IMR-90 (cell line): Measurements from ENCODE around the gene NT5DC3. TPM values are rescaled to one million over a fixed set of nuclear protein-coding genes. Genes with fewer than 3 reads are reported as not detected.

Source experiments
- ATAC-seq: fragments of 200-7000 bp; cut with Tn5 transposase; 2 replicates; pipeline ENCODE4 v1.9.1; 2020; ENCODE audit warnings: low read depth, mild to moderate bottlenecking, moderate library complexity
- BruUV-seq: library from RNA; stranded (reverse); fragments of 400-500 nt; replicated peaks from 2 replicates; lab custom pipeline; 2021; lab: Mats Ljungman, UMichigan
- CTCF ChIA-PET: fragments of 300-600 bp; formaldehyde crosslinking; extraction: SDS; loops from one replicate; lab custom pipeline; 2021; ENCODE audit warnings: antibody characterized with exemption; lab: Yijun Ruan, JAX
- POLR2A ChIA-PET: fragments of 300-600 bp; sonication (Branson Sonifier 250); formaldehyde crosslinking; loops from one replicate; lab custom pipeline; 2022; ENCODE audit warnings: antibody characterized with exemption; ENCODE audit not compliant: unreplicated experiment; lab: Charles Lee
- DNase-seq: peaks from one replicate; pipeline ENCODE4 v3.0.0; 2013
- H2AFZ ChIP-seq: replicated peaks from 2 replicates; pipeline ENCODE3; 2013; ENCODE audit warnings: low read length, mild to moderate bottlenecking; ENCODE audit not compliant: poor library complexity
- H2AK5ac ChIP-seq: 2 replicates; pipeline ENCODE4 v1.6.1; 2013; ENCODE audit warnings: low read depth, low read length, inconsistent platforms
- H2AK9ac ChIP-seq: replicated peaks from 2 replicates; pipeline ENCODE3; 2013; ENCODE audit warnings: mild to moderate bottlenecking, low read depth, low read length, moderate library complexity; ENCODE audit not compliant: poor library complexity
- H2BK120ac ChIP-seq: 2 replicates; pipeline ENCODE4 v1.6.1; 2013; ENCODE audit warnings: low read depth, low read length, inconsistent platforms
- H2BK15ac ChIP-seq: 3 replicates; pipeline ENCODE4 v1.6.1; 2013; ENCODE audit warnings: low read depth, low read length, inconsistent platforms
- H2BK20ac ChIP-seq: 2 replicates; pipeline ENCODE4 v1.6.1; 2013; ENCODE audit warnings: low read depth, mild to moderate bottlenecking, inconsistent platforms, low read length, moderate library complexity
- H2BK5ac ChIP-seq: 2 replicates; pipeline ENCODE4 v1.6.1; 2013; ENCODE audit warnings: mild to moderate bottlenecking, low read depth, low read length, inconsistent platforms; ENCODE audit not compliant: poor library complexity, severe bottlenecking
- H3K14ac ChIP-seq: replicated peaks from 2 replicates; pipeline ENCODE4 v1.6.1; 2013; ENCODE audit warnings: low read depth, low read length, inconsistent platforms
- H3K18ac ChIP-seq: 2 replicates; pipeline ENCODE4 v1.6.1; 2013; ENCODE audit warnings: low read depth, low read length, control low read depth
- H3K23ac ChIP-seq: 2 replicates; pipeline ENCODE4 v1.6.1; 2013; ENCODE audit warnings: low read depth, low read length, inconsistent platforms
- H3K27ac ChIP-seq: 2 replicates; pipeline ENCODE4 v1.5.1; 2013; ENCODE audit warnings: mild to moderate bottlenecking, control low read depth, low read length; ENCODE audit not compliant: insufficient read depth
- H3K27me3 ChIP-seq: 2 replicates; pipeline ENCODE4 v1.6.1; 2013; ENCODE audit warnings: low read length; ENCODE audit not compliant: control insufficient read depth, insufficient read depth
- H3K36me3 ChIP-seq: 2 replicates; pipeline ENCODE4 v1.6.1; 2013; ENCODE audit warnings: low read length, mixed read lengths; ENCODE audit not compliant: control insufficient read depth, insufficient read depth
- H3K4ac ChIP-seq: 2 replicates; pipeline ENCODE4 v1.6.1; 2013; ENCODE audit warnings: low read depth, low read length, inconsistent platforms
- H3K4me1 ChIP-seq: 2 replicates; pipeline ENCODE4 v1.6.1; 2013; ENCODE audit warnings: low read length, mixed read lengths; ENCODE audit not compliant: control insufficient read depth, insufficient read depth
- H3K4me2 ChIP-seq: 2 replicates; pipeline ENCODE4 v1.6.1; 2013; ENCODE audit warnings: low read depth, mild to moderate bottlenecking, control low read depth, low read length, moderate library complexity
- H3K4me3 ChIP-seq: 2 replicates; pipeline ENCODE4 v1.5.1; 2013; ENCODE audit warnings: low read depth, mild to moderate bottlenecking, control low read depth, low read length, moderate library complexity; ENCODE audit not compliant: insufficient read depth
- H3K56ac ChIP-seq: 2 replicates; pipeline ENCODE4 v1.6.1; 2013; ENCODE audit warnings: low read length, inconsistent platforms; ENCODE audit not compliant: insufficient read depth; ENCODE audit errors: extremely low read depth
- H3K79me1 ChIP-seq, 2 experiments: 2 replicates each; pipeline ENCODE4 v1.6.1; 2013; ENCODE audit warnings: low read length in 2 of 2, inconsistent platforms in 1 of 2, low read depth in 1 of 2
- H3K9ac ChIP-seq: 2 replicates; pipeline ENCODE4 v1.6.1; 2013; ENCODE audit warnings: low read depth, low read length, control low read depth
- H3K9me1 ChIP-seq: 2 replicates; pipeline ENCODE4 v1.6.1; 2013; ENCODE audit warnings: low read length, inconsistent platforms; ENCODE audit not compliant: insufficient read depth
- H3K9me3 ChIP-seq: 2 replicates; pipeline ENCODE4 v1.6.1; 2013; ENCODE audit warnings: low read length; ENCODE audit not compliant: control insufficient read depth, insufficient read depth
- H4K20me1 ChIP-seq: 2 replicates; pipeline ENCODE4 v1.6.1; 2013; ENCODE audit warnings: low read length, inconsistent platforms; ENCODE audit not compliant: insufficient read depth
- H4K5ac ChIP-seq: 2 replicates; pipeline ENCODE4 v1.6.1; 2013; ENCODE audit warnings: mild to moderate bottlenecking, low read depth, low read length, control low read depth
- H4K8ac ChIP-seq, 2 experiments: 2 replicates each; pipeline ENCODE4 v1.6.1; 2013; ENCODE audit warnings: low read depth in 2 of 2, low read length in 2 of 2, control low read depth in 1 of 2, inconsistent platforms in 1 of 2
- H4K91ac ChIP-seq: 2 replicates; pipeline ENCODE4 v1.6.1; 2013; ENCODE audit warnings: low read depth, low read length, inconsistent platforms; ENCODE audit not compliant: insufficient read depth
- BHLHE40 ChIP-seq: fragments of 150-350 bp; IDR thresholded peaks from 2 replicates; pipeline ENCODE4 v1.6.1; 2016; ENCODE audit warnings: mild to moderate bottlenecking, low read depth, low read length
- CEBPB ChIP-seq: IDR thresholded peaks from 2 replicates; pipeline ENCODE4 v1.6.1; 2012; ENCODE audit warnings: low read depth, low read length, improper control_type of control experiment
- CHD1 ChIP-seq: IDR thresholded peaks from 2 replicates; pipeline ENCODE4 v1.6.1; 2012; ENCODE audit warnings: low read depth, low read length, improper control_type of control experiment
- CTCF ChIP-seq: conservative IDR thresholded peaks from 2 replicates; pipeline ENCODE4 v1.5.1; 2012; ENCODE audit warnings: mild to moderate bottlenecking, low read depth, low read length, improper control_type of control experiment
- ELK1 ChIP-seq: fragments of 150-350 bp; IDR thresholded peaks from 2 replicates; pipeline ENCODE4 v1.6.1; 2016; ENCODE audit warnings: low read depth, mild to moderate bottlenecking, low read length, moderate library complexity, borderline replicate concordance
- FOS ChIP-seq: fragments of 150-350 bp; IDR thresholded peaks from 2 replicates; pipeline ENCODE4 v1.6.1; 2016; ENCODE audit warnings: low read depth, low read length
- MAFK ChIP-seq: IDR thresholded peaks from 2 replicates; pipeline ENCODE4 v1.6.1; 2012; ENCODE audit warnings: low read depth, low read length, improper control_type of control experiment
- MAZ ChIP-seq: IDR thresholded peaks from 2 replicates; pipeline ENCODE4 v1.6.1; 2012; ENCODE audit warnings: low read depth, mild to moderate bottlenecking, low read length, improper control_type of control experiment, moderate library complexity, borderline replicate concordance
- MXI1 ChIP-seq: IDR thresholded peaks from 2 replicates; pipeline ENCODE4 v1.6.1; 2012; ENCODE audit warnings: low read depth, mild to moderate bottlenecking, low read length, moderate library complexity, borderline replicate concordance
- NFE2L2 ChIP-seq: fragments of 150-350 bp; IDR thresholded peaks from 2 replicates; pipeline ENCODE4 v1.6.1; 2016; ENCODE audit warnings: low read depth, mild to moderate bottlenecking, low read length
- POLR2A ChIP-seq: IDR thresholded peaks from 2 replicates; pipeline ENCODE4 v1.6.1; 2012; ENCODE audit warnings: mild to moderate bottlenecking, low read depth, low read length
- RAD21 ChIP-seq: IDR thresholded peaks from 2 replicates; pipeline ENCODE4 v1.6.1; 2012; ENCODE audit warnings: low read length, improper control_type of control experiment
- RCOR1 ChIP-seq: IDR thresholded peaks from 2 replicates; pipeline ENCODE4 v1.6.1; 2012; ENCODE audit warnings: mild to moderate bottlenecking, low read length, improper control_type of control experiment; ENCODE audit not compliant: insufficient replicate concordance
- RFX5 ChIP-seq: IDR thresholded peaks from 2 replicates; pipeline ENCODE4 v1.8.0; 2012; ENCODE audit warnings: low read depth, mild to moderate bottlenecking, low read length, moderate library complexity
- SMC3 ChIP-seq: fragments of 150-350 bp; IDR thresholded peaks from 2 replicates; pipeline ENCODE4 v1.6.1; 2016; ENCODE audit warnings: low read depth, mild to moderate bottlenecking, antibody characterized with exemption, low read length, moderate library complexity
- WGBS, 2 experiments: methylation state at CpG; one replicate each; pipeline versions ENCODE4 v1.1.5 to v1.1.7; 2013; ENCODE audit warnings: missing lambda C conversion rate in 2 of 2; ENCODE audit not compliant: insufficient read length in 1 of 2; ENCODE audit errors: extremely low coverage in 2 of 2; 5-methylcytosine and 5-hydroxymethylcytosine counted together
- dilution Hi-C: fragments of 300-500 bp; cut with HindIII; formaldehyde crosslinking; loops from one replicate; pipeline ENCODE4 v1.14.3; 2018; ENCODE audit warnings: low sequenced_read_pairs; ENCODE audit not compliant: unreplicated experiment
- in situ Hi-C: fragments of 300-500 bp; cut with MboI; formaldehyde crosslinking; loops from 3 replicates; pipeline ENCODE4 v1.14.3; 2019; ENCODE audit warnings: low sequenced_read_pairs, inconsistent platforms, mixed read lengths
- intact Hi-C: fragments of 100-400 bp; cut with micrococcal nuclease; formaldehyde crosslinking; loops from 2 replicates; pipeline ENCODE4 v1.10.0; 2022
- polyA plus RNA-seq, 3 experiments: library from polyadenylated mRNA; depleted of rRNA; stranded (reverse); fragments of >200 nt; gene quantifications; 2 replicates each; pipeline ENCODE4 v1.2.3, GENCODE V29; 2012; ENCODE audit warnings: low replicate concordance in 1 of 3
- total RNA-seq: library from RNA; depleted of rRNA; stranded (reverse); fragments of >200 nt; gene quantifications from 2 replicates; pipeline ENCODE4 v1.2.3, GENCODE V29; 2012
- TF ChIP-seq, protein P1 (sequence below): fragments of 150-350 bp; IDR thresholded peaks from 2 replicates; pipeline ENCODE4 v1.6.1; 2017; ENCODE audit warnings: mild to moderate bottlenecking, antibody characterized with exemption, low read length, low read depth

NT5DC3 gene
- total and polyA plus RNA-seq, 2 of the 4 experiments (the other 2 are of a cell fraction): 7.3 to 17.6 TPM

DNA sequence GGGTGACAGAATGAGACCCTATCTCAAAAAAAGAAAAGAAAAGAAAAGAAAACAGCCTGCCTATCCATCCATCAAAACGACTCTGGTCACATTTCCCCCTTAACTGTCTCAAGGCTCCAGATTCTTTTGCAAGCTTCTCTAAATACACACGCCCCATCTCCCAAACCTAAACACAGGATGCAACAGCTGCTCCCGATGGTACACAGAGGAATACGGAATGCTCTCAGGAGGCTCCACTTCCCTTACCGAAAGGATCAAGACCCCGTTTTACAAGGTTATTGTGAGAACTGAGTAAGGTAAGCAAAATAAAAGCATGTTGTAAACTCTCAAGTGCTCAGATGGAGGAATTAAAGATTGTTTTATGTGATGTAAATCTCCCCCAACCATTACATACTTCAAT, 62.3 kb downstream of the NT5DC3 start:
- CTCF ChIA-PET: no interaction called here
- POLR2A ChIA-PET: no interaction called here

More for the DNA sequence above, 62.3 kb downstream of the NT5DC3 start:
- no peak overlapping the region for H3K23ac ChIP-seq
- H2AK9ac ChIP-seq: no peak overlapping the region
- no peak for TF ChIP-seq RAD21
- no peak for TF ChIP-seq RCOR1
- no peak for TF ChIP-seq BHLHE40
- TF ChIP-seq CTCF: no peak
- TF ChIP-seq RFX5: no peak
- no peak for TF ChIP-seq FOS
- TF ChIP-seq CHD1: no peak
- TF ChIP-seq, protein P1, sequence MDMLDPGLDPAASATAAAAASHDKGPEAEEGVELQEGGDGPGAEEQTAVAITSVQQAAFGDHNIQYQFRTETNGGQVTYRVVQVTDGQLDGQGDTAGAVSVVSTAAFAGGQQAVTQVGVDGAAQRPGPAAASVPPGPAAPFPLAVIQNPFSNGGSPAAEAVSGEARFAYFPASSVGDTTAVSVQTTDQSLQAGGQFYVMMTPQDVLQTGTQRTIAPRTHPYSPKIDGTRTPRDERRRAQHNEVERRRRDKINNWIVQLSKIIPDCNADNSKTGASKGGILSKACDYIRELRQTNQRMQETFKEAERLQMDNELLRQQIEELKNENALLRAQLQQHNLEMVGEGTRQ: no peak
- TF ChIP-seq CEBPB: no peak
- TF ChIP-seq NFE2L2: no peak
- no peak for TF ChIP-seq POLR2A
- no peak for TF ChIP-seq MXI1
- no peak for TF ChIP-seq ELK1
- TF ChIP-seq SMC3: no peak
- no peak for TF ChIP-seq MAZ
- TF ChIP-seq MAFK: no peak
- H4K91ac ChIP-seq: no peak overlapping the region
- H3K14ac ChIP-seq: no peak overlapping the region
- in situ Hi-C loops: loop anchor here (10.0 kb wide), 1 partner anchor 156 kb away; the partner anchor contains the start of gene HSP90B1
- no peaks in the 10 kb centered on the region for H3K9me3 ChIP-seq
- H4K8ac ChIP-seq: no peak overlapping the region
- H3K4me3 ChIP-seq: no peak overlapping the region
- BruUV-seq: no TSS peak
- H3K56ac ChIP-seq: no peak overlapping the region
- WGBS, 2 experiments: no CpG with 5 or more reads among the region's 6 CpGs
- no peak overlapping the region for H4K5ac ChIP-seq
- intact Hi-C loops: no loop called here
- no peaks in the 10 kb centered on the region for H3K27me3 ChIP-seq
- H2BK15ac ChIP-seq: no peak overlapping the region
- no peak overlapping the region for H2BK20ac ChIP-seq
- no peak overlapping the region; the same call in 1 of the 2 replicates for H3K4ac ChIP-seq
- no peak overlapping the region for H3K18ac ChIP-seq
- H3K9me1 ChIP-seq: peaks cover 15% of the 10 kb centered on the region
- ATAC-seq: peak; percentile 67
- no peak overlapping the region for H3K27ac ChIP-seq
- no peak overlapping the region for H2BK5ac ChIP-seq
- DNase-seq: no peak
- H2AFZ ChIP-seq: no peak overlapping the region
- no peak overlapping the region for H3K9ac ChIP-seq
- no peaks in the 10 kb centered on the region; a peak in 1 of 4 replicates for H3K79me1 ChIP-seq
- H2AK5ac ChIP-seq: no peak overlapping the region
- H4K20me1 ChIP-seq: no peaks in the 10 kb centered on the region
- H3K36me3 ChIP-seq: peaks cover 19% of the 10 kb centered on the region
- H3K4me1 ChIP-seq: peaks cover 8% of the 10 kb centered on the region
- H3K4me2 ChIP-seq: no peak overlapping the region; the same call in 1 of the 2 replicates
- H2BK120ac ChIP-seq: no peak overlapping the region
- dilution Hi-C loops: no loop called here
